H1 (cell line): ENCODE measurements around the gene CLVS2. TPM values are rescaled to one million over a fixed set of nuclear protein-coding genes. Genes with fewer than 3 reads are reported as not detected.

Experiments
- CTCF ChIA-PET: fragments of 300-600 bp; sonication (Branson Sonifier 250); formaldehyde crosslinking; loops from one replicate; lab custom pipeline; 2021; ENCODE audit not compliant: partially characterized antibody; lab: Charles Lee
- POLR2A ChIA-PET: fragments of 300-600 bp; sonication (Branson Sonifier 250); formaldehyde crosslinking; loops from one replicate; lab custom pipeline; 2021; ENCODE audit warnings: inconsistent platforms; ENCODE audit not compliant: partially characterized antibody; lab: Charles Lee
- DNase-seq, 2 experiments: peaks; one replicate each; pipeline versions ENCODE4 v3.0.0 to v3.0.0-alpha.2; 2010 to 2022; ENCODE audit warnings: low spot score in 2 of 2, low read depth in 1 of 2, mixed read lengths in 1 of 2
- FAIRE-seq: peaks from 2 replicates; lab custom pipeline; 2011; peaks lifted over from hg19 to GRCh38; lab: Jason Lieb, UNC
- H2AFZ ChIP-seq: 2 replicates; pipeline ENCODE4 v1.8.1; 2012; ENCODE audit warnings: low read length, inconsistent platforms
- H2AK5ac ChIP-seq: 2 replicates; pipeline ENCODE4 v1.6.1; 2013; ENCODE audit warnings: low read depth, low read length
- H2BK120ac ChIP-seq: replicated peaks from 2 replicates; pipeline ENCODE3; 2013; ENCODE audit warnings: low read depth, low read length, inconsistent platforms
- H2BK12ac ChIP-seq: 2 replicates; pipeline ENCODE4 v1.6.1; 2013; ENCODE audit warnings: low read depth, low read length
- H2BK15ac ChIP-seq: 2 replicates; pipeline ENCODE4 v1.6.1; 2013; ENCODE audit warnings: low read length
- H2BK20ac ChIP-seq: 2 replicates; pipeline ENCODE4 v1.6.1; 2013; ENCODE audit warnings: low read length
- H2BK5ac ChIP-seq: 2 replicates; pipeline ENCODE4 v1.6.1; 2013; ENCODE audit warnings: low read depth, low read length
- H3K14ac ChIP-seq: 2 replicates; pipeline ENCODE4 v1.6.1; 2013; ENCODE audit warnings: inconsistent platforms; ENCODE audit not compliant: insufficient read length
- H3K18ac ChIP-seq: 2 replicates; pipeline ENCODE4 v1.6.1; 2013; ENCODE audit warnings: low read length; ENCODE audit errors: extremely low read depth
- H3K23ac ChIP-seq: 2 replicates; pipeline ENCODE4 v1.6.1; 2013; ENCODE audit warnings: inconsistent platforms; ENCODE audit not compliant: insufficient read length
- H3K23me2 ChIP-seq: 2 replicates; pipeline ENCODE4 v1.6.1; 2013; ENCODE audit warnings: low read depth, low read length
- H3K27ac ChIP-seq: 2 replicates; pipeline ENCODE4 v1.6.1; 2011; ENCODE audit warnings: low read depth, low read length, inconsistent platforms
- H3K27me3 ChIP-seq, 4 experiments: replicated peaks in 1 of 4; 1 replicate in 1 of 4; 2 replicates in 3 of 4; pipeline versions ENCODE4 v1.6.1 to v1.8.1; 2011 to 2013; ENCODE audit warnings: low read length in 3 of 4, mild to moderate bottlenecking in 3 of 4, inconsistent platforms in 2 of 4, mixed read lengths in 2 of 4, moderate library complexity in 1 of 4; ENCODE audit not compliant: control insufficient read depth in 3 of 4, insufficient read depth in 3 of 4; ENCODE audit errors: extremely low read depth in 1 of 4
- H3K36me3 ChIP-seq, 4 experiments: 2 replicates each; pipeline versions ENCODE4 v1.6.1 to v1.8.1; 2011 to 2013; ENCODE audit warnings: mild to moderate bottlenecking in 4 of 4, low read length in 3 of 4, moderate library complexity in 2 of 4, control low read depth in 1 of 4, inconsistent platforms in 1 of 4; ENCODE audit not compliant: insufficient read depth in 4 of 4, control insufficient read depth in 2 of 4
- H3K4ac ChIP-seq: replicated peaks from 2 replicates; pipeline ENCODE3; 2013; ENCODE audit warnings: low read length, low read depth, mixed read lengths, inconsistent platforms; ENCODE audit not compliant: insufficient read length
- H3K4me1 ChIP-seq, 4 experiments: replicated peaks in 1 of 4; 1 replicate in 1 of 4; 2 replicates in 3 of 4; pipeline versions ENCODE4 v1.6.1 to v1.8.1; 2011 to 2013; ENCODE audit warnings: low read length in 3 of 4, inconsistent platforms in 2 of 4, mixed read lengths in 1 of 4; ENCODE audit not compliant: insufficient read depth in 4 of 4, control insufficient read depth in 3 of 4
- H3K4me2 ChIP-seq, 2 experiments: 2 replicates each; pipeline versions ENCODE4 v1.6.1 to v1.8.1; 2011 to 2013; ENCODE audit warnings: low read depth in 2 of 2, low read length in 2 of 2, control low read depth in 1 of 2, inconsistent platforms in 1 of 2, mild to moderate bottlenecking in 1 of 2; ENCODE audit not compliant: insufficient read depth in 1 of 2
- H3K4me3 ChIP-seq, 4 experiments: fragments of 200-600, 300-600 bp in 1 of 4; sonication (generic), shearing (Covaris generic), sonication (Bioruptor Twin) in 1 of 4; 2 replicates each; pipeline versions ENCODE4 v1.5.1 to v1.8.1; 2011 to 2016; ENCODE audit warnings: low read length in 4 of 4, low read depth in 3 of 4, control low read depth in 2 of 4, inconsistent platforms in 2 of 4, mild to moderate bottlenecking in 2 of 4, mixed read lengths in 1 of 4, moderate library complexity in 1 of 4; ENCODE audit not compliant: insufficient read depth in 2 of 4; ENCODE audit errors: extremely low read depth in 1 of 4
- H3K56ac ChIP-seq: replicated peaks from 2 replicates; pipeline ENCODE3; 2013; ENCODE audit warnings: low read depth, mild to moderate bottlenecking, mixed read lengths, low read length, inconsistent platforms; ENCODE audit not compliant: insufficient read length
- H3K79me1 ChIP-seq: 2 replicates; pipeline ENCODE4 v1.6.1; 2013; ENCODE audit warnings: low read depth, low read length, control low read depth
- H3K79me2 ChIP-seq, 2 experiments: 2 replicates each; pipeline versions ENCODE4 v1.6.1 to v1.8.1; 2012 to 2013; ENCODE audit warnings: low read length in 2 of 2, mild to moderate bottlenecking in 2 of 2, inconsistent platforms in 1 of 2; ENCODE audit not compliant: insufficient read depth in 2 of 2, control insufficient read depth in 1 of 2
- H3K9ac ChIP-seq, 4 experiments: replicated peaks in 1 of 4; 1 replicate in 1 of 4; 2 replicates in 3 of 4; pipeline versions ENCODE4 v1.6.1 to v1.8.1; 2011 to 2013; ENCODE audit warnings: low read depth in 3 of 4, low read length in 3 of 4, control low read depth in 2 of 4, mild to moderate bottlenecking in 2 of 4, moderate library complexity in 2 of 4, inconsistent platforms in 1 of 4; ENCODE audit errors: extremely low read depth in 1 of 4
- H3K9me3 ChIP-seq, 2 experiments: 2 replicates each; pipeline versions ENCODE4 v1.6.1 to v1.8.1; 2012 to 2013; ENCODE audit warnings: mild to moderate bottlenecking in 2 of 2, moderate library complexity in 2 of 2, control low read depth in 1 of 2, inconsistent platforms in 1 of 2, low read depth in 1 of 2, low read length in 1 of 2, mixed read lengths in 1 of 2; ENCODE audit not compliant: insufficient read depth in 2 of 2
- H4K20me1 ChIP-seq, 2 experiments: replicated peaks in 1 of 2; 2 replicates each; pipeline versions ENCODE3 to v1.8.1; 2011 to 2013; ENCODE audit warnings: inconsistent platforms in 2 of 2, low read length in 2 of 2, mild to moderate bottlenecking in 1 of 2; ENCODE audit not compliant: insufficient read depth in 2 of 2, control insufficient read depth in 1 of 2
- H4K5ac ChIP-seq: 2 replicates; pipeline ENCODE4 v1.6.1; 2013; ENCODE audit warnings: low read length, low read depth, mixed read lengths, inconsistent platforms; ENCODE audit not compliant: insufficient read length
- H4K8ac ChIP-seq: 2 replicates; pipeline ENCODE4 v1.8.0; 2013; ENCODE audit warnings: mild to moderate bottlenecking, moderate library complexity, low read length, inconsistent platforms; ENCODE audit not compliant: insufficient read depth; ENCODE audit errors: extremely low read depth
- H4K91ac ChIP-seq: replicated peaks from 2 replicates; pipeline ENCODE3; 2013; ENCODE audit warnings: low read length, mixed read lengths, inconsistent platforms; ENCODE audit not compliant: insufficient read length
- BACH1 ChIP-seq: IDR thresholded peaks from 2 replicates; pipeline ENCODE4 v1.6.1; 2012; ENCODE audit warnings: low read length, improper control_type of control experiment
- BCL11A ChIP-seq, 2 experiments: IDR thresholded peaks; one replicate each; pipeline ENCODE4 v1.6.1; 2011; ENCODE audit warnings: low read depth in 2 of 2, low read length in 2 of 2, mild to moderate bottlenecking in 2 of 2
- E2F6 ChIP-seq: IDR thresholded peaks from 2 replicates; pipeline ENCODE4 v1.6.1; 2012; ENCODE audit warnings: inconsistent platforms
- EP300 ChIP-seq, 2 experiments: IDR thresholded peaks; 1 replicate in 1 of 2; 2 replicates in 1 of 2; pipeline ENCODE4 v1.6.1; 2011 to 2012; ENCODE audit warnings: low read depth in 2 of 2, low read length in 2 of 2, mild to moderate bottlenecking in 2 of 2, borderline replicate concordance in 1 of 2, inconsistent platforms in 1 of 2, moderate library complexity in 1 of 2
- GTF2F1 ChIP-seq: IDR thresholded peaks from 2 replicates; pipeline ENCODE4 v1.6.1; 2012; ENCODE audit warnings: low read depth, low read length, improper control_type of control experiment, borderline replicate concordance
- JUN ChIP-seq: IDR thresholded peaks from 2 replicates; pipeline ENCODE4 v1.6.1; 2011; ENCODE audit warnings: low read depth, mild to moderate bottlenecking, improper control_type of control experiment, low read length
- NANOG ChIP-seq: IDR thresholded peaks from 2 replicates; pipeline ENCODE4 v1.6.1; 2011; ENCODE audit warnings: low read length, low read depth, mild to moderate bottlenecking, inconsistent platforms; ENCODE audit not compliant: insufficient read depth, poor library complexity, severe bottlenecking
- PHF8 ChIP-seq: fragments of 200-600 bp; sonication (generic); conservative IDR thresholded peaks from 2 replicates; pipeline ENCODE4 v1.7.1; 2012; ENCODE audit warnings: low read depth, mild to moderate bottlenecking, inconsistent platforms, low read length, moderate library complexity
- POLR2A ChIP-seq, 2 experiments: IDR thresholded peaks; 1 replicate in 1 of 2; 2 replicates in 1 of 2; pipeline ENCODE4 v1.6.1; 2011; ENCODE audit warnings: low read depth in 2 of 2, low read length in 2 of 2, mild to moderate bottlenecking in 2 of 2; ENCODE audit errors: control extremely low read depth in 1 of 2
- SIX5 ChIP-seq: IDR thresholded peaks from 2 replicates; pipeline ENCODE4 v1.6.1; 2011; ENCODE audit warnings: mild to moderate bottlenecking, low read depth, low read length
- SP2 ChIP-seq: IDR thresholded peaks from 2 replicates; pipeline ENCODE4 v1.6.1; 2012; ENCODE audit warnings: mild to moderate bottlenecking, low read length, inconsistent platforms
- TBP ChIP-seq: IDR thresholded peaks from 2 replicates; pipeline ENCODE4 v1.6.1; 2011; ENCODE audit warnings: low read depth, low read length, improper control_type of control experiment
- polyA plus RNA-seq, 7 experiments: library from polyadenylated mRNA; depleted of rRNA in 3 of 7; stranded (reverse) in 5 of 7; unstranded in 2 of 7; fragments of >200 nt in 5 of 7; fragments of 200-250 nt in 2 of 7; gene quantifications; 1 replicate in 5 of 7; 2 replicates in 1 of 7; 4 replicates in 1 of 7; pipeline versions ENCODE4 v1.2.1 to v1.2.3, GENCODE V29; 2011 to 2013; ENCODE audit warnings: missing spikeins in 2 of 7, mixed read lengths in 2 of 7
- total RNA-seq: library from RNA; stranded (reverse); fragmentation: NEBNext Ultra II Directional; extraction: Animal tissue kit (Norgen Biotek cat#: 25700); gene quantifications from 2 replicates; pipeline ENCODE4 v1.2.1, GENCODE V29; 2021

Gene CLVS2
- total and polyA plus RNA-seq, 2 of the 8 experiments (the other 6 are each of a cell fraction or from before 2014, with no cell fraction given), result 0.30 to 0.73 TPM

- Histone ChIP-seq H3K18ac (no peak overlapping the region), H3K27me3 (no peaks in the 10 kb centered on the region), H2BK20ac (no peak overlapping the region), H3K4me2 (no peak overlapping the region), H3K27ac (no peak overlapping the region), H4K5ac (no peak overlapping the region), H2AK5ac (no peak overlapping the region), H3K4me3 (no peak overlapping the region), H3K4me1 (no peaks in the 10 kb centered on the region), H2BK12ac (no peak overlapping the region), H2BK120ac (no peak overlapping the region), H2BK5ac (no peak overlapping the region), H4K8ac (no peak overlapping the region), H3K23me2 (no peaks in the 10 kb centered on the region), H4K20me1 (no peaks in the 10 kb centered on the region), H3K9ac (no peak overlapping the region), H3K9me3 (no peaks in the 10 kb centered on the region), H3K56ac (no peak overlapping the region), H2AFZ (no peak overlapping the region), H4K91ac (no peak overlapping the region), H3K23ac (no peak overlapping the region), H3K14ac (no peak overlapping the region), H3K79me1 (no peaks in the 10 kb centered on the region), H3K36me3 (no peaks in the 10 kb centered on the region), H2BK15ac (no peak overlapping the region), H3K4ac (no peak overlapping the region), H3K79me2 (no peaks in the 10 kb centered on the region)
- CTCF ChIA-PET, result interaction anchor here (0.7 kb wide), 1 partner anchor 284 kb away, joined by 3 read pairs; no protein-coding TSS in a partner anchor
- DNase-seq (no peak), FAIRE-seq (no peak)
- POLR2A ChIA-PET, result no interaction called here
- TF ChIP-seq E2F6, result no peak
- no peak for TF ChIP-seq JUN
- no peak for TF ChIP-seq SP2
- no peak for TF ChIP-seq SIX5
- TF ChIP-seq BACH1, result no peak
- no peak for TF ChIP-seq POLR2A (IDR thresholded peaks at IDR 0.05; ENCODE audit: control extremely low read depth in 1 of 2, low read depth in 2 of 2, low read length in 2 of 2)
- TF ChIP-seq EP300 (IDR thresholded peaks at IDR 0.05; ENCODE audit: borderline replicate concordance in 1 of 2, low read depth in 2 of 2, low read length in 2 of 2), result no peak
- no peak for TF ChIP-seq BCL11A (IDR thresholded peaks at IDR 0.05; ENCODE audit: low read depth in 2 of 2, low read length in 2 of 2)
- no peak for TF ChIP-seq PHF8
- no peak for TF ChIP-seq NANOG
- TF ChIP-seq TBP, result no peak
- no peak for TF ChIP-seq GTF2F1
Measured at GRCh38 chr6:123014835-123015234, 18.8 kb downstream of the CLVS2 start.
